Thyroid gland (tissue), 4 donors: ENCODE measurements around the gene SORL1.

Source experiments
- POLR2A ChIP-seq, 2 donors: fragments of 450-650 bp; IDR thresholded peaks; one replicate each; pipeline ENCODE4 v1.6.1; 2017; ENCODE audit warnings: antibody characterized with exemption in 2 of 2, mild to moderate bottlenecking in 2 of 2, moderate library complexity in 1 of 2
- TF ChIP-seq, protein P1 (sequence below), 6 experiments: fragments of 200-600 bp in 3 of 6; fragments of 450-650 bp in 3 of 6; sonication (generic) in 3 of 6; IDR thresholded peaks; one replicate each; pipeline ENCODE4 v1.5.1; 2016 to 2019; ENCODE audit warnings: antibody characterized with exemption in 6 of 6, mild to moderate bottlenecking in 2 of 6, inconsistent platforms in 1 of 6, moderate library complexity in 1 of 6

DNA sequence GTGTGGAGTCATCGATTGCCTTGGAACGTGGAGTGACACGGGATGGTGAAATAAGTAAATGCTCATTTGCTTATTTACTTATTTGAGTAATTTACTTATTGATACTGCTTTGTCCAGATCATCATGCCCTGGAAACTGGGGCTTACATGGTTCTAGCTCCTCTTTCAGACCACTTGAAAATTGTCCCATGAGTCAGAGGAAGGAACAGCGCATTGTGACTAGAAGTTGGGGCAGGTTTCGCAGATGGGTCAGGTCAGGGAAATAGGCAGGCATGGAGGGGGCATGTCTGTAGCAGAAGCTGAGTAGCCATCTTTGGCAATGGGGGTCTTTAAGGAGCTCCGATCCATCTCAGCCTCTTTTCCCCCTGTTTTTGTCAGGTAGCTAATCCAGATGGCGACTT, 104.8 kb downstream of the SORL1 start:
- TF ChIP-seq, protein P1, sequence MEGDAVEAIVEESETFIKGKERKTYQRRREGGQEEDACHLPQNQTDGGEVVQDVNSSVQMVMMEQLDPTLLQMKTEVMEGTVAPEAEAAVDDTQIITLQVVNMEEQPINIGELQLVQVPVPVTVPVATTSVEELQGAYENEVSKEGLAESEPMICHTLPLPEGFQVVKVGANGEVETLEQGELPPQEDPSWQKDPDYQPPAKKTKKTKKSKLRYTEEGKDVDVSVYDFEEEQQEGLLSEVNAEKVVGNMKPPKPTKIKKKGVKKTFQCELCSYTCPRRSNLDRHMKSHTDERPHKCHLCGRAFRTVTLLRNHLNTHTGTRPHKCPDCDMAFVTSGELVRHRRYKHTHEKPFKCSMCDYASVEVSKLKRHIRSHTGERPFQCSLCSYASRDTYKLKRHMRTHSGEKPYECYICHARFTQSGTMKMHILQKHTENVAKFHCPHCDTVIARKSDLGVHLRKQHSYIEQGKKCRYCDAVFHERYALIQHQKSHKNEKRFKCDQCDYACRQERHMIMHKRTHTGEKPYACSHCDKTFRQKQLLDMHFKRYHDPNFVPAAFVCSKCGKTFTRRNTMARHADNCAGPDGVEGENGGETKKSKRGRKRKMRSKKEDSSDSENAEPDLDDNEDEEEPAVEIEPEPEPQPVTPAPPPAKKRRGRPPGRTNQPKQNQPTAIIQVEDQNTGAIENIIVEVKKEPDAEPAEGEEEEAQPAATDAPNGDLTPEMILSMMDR (IDR thresholded peaks at IDR 0.05) = no peak
- no peak for TF ChIP-seq POLR2A (IDR thresholded peaks at IDR 0.05)
